SK-N-SH (cell line): ENCODE results near the gene GALNT14. TPM values are rescaled to one million over a fixed set of nuclear protein-coding genes. Genes with fewer than 3 reads are reported as not detected.

Experiments
- CTCF ChIA-PET: fragments of 300-600, 350-600 bp; formaldehyde crosslinking; extraction: SDS; loops from one replicate; lab custom pipeline; 2021; lab: Yijun Ruan, JAX
- POLR2A ChIA-PET: fragments of 350-600 bp; sonication (Branson Sonifier 250); formaldehyde crosslinking; extraction: SDS; loops from one replicate; lab custom pipeline; 2020; ENCODE audit warnings: antibody characterized with exemption, inconsistent platforms; lab: Yijun Ruan, JAX
- DNase-seq: peaks from one replicate; pipeline ENCODE4 v3.0.0; 2012
- H2AFZ ChIP-seq: fragments of 200-600 bp; sonication (generic); 2 replicates; pipeline ENCODE4 v1.8.1; 2016; ENCODE audit warnings: antibody characterized with exemption, mild to moderate bottlenecking, low read depth
- H3F3A ChIP-seq: fragments of 200-600 bp; sonication (generic); replicated peaks from 2 replicates; pipeline ENCODE3; 2016; ENCODE audit warnings: antibody characterized with exemption, mild to moderate bottlenecking; ENCODE audit not compliant: insufficient read depth
- H3K27ac ChIP-seq, 2 experiments: fragments of 200-500 bp in 1 of 2; fragments of 200-600 bp in 1 of 2; sonication (Bioruptor generic) in 1 of 2; sonication (generic), shearing (Covaris generic) in 1 of 2; 2 replicates each; pipeline versions ENCODE4 v1.5.1 to v1.6.1; 2014 to 2016; ENCODE audit warnings: low read depth in 2 of 2, inconsistent platforms in 1 of 2, low read length in 1 of 2, mild to moderate bottlenecking in 1 of 2, mixed read lengths in 1 of 2
- H3K27me3 ChIP-seq: fragments of 200-600 bp; sonication (generic), shearing (Covaris generic); 2 replicates; pipeline ENCODE4 v1.6.1; 2016; ENCODE audit warnings: mixed run types; ENCODE audit not compliant: insufficient read depth
- H3K36me3 ChIP-seq, 2 experiments: fragments of 200-500 bp in 1 of 2; fragments of 200-600 bp in 1 of 2; sonication (Bioruptor generic) in 1 of 2; sonication (generic) in 1 of 2; replicated peaks in 1 of 2; 2 replicates each; pipeline versions ENCODE3 to v1.5.1; 2014 to 2016; ENCODE audit warnings: low read length in 1 of 2, mild to moderate bottlenecking in 1 of 2; ENCODE audit not compliant: insufficient read depth in 2 of 2, control insufficient read depth in 1 of 2
- H3K4me1 ChIP-seq, 2 experiments: fragments of 200-500 bp in 1 of 2; fragments of 200-600 bp in 1 of 2; sonication (Bioruptor generic) in 1 of 2; sonication (generic), shearing (Covaris generic) in 1 of 2; 2 replicates each; pipeline versions ENCODE4 v1.5.1 to v1.6.1; 2014 to 2016; ENCODE audit warnings: low read depth in 1 of 2, low read length in 1 of 2, mixed run types in 1 of 2; ENCODE audit not compliant: insufficient read depth in 2 of 2, control insufficient read depth in 1 of 2
- H3K4me2 ChIP-seq: fragments of 200-600 bp; sonication (generic), shearing (Covaris generic); 2 replicates; pipeline ENCODE4 v1.6.1; 2017; ENCODE audit warnings: mixed run types
- H3K4me3 ChIP-seq, 2 experiments: fragments of 200-500 bp in 1 of 2; fragments of 200-600 bp in 1 of 2; sonication (Bioruptor generic) in 1 of 2; sonication (generic), shearing (Covaris generic) in 1 of 2; 2 replicates each; pipeline versions ENCODE4 v1.5.1 to v1.8.1; 2014 to 2016; ENCODE audit warnings: low read depth in 2 of 2, inconsistent platforms in 1 of 2, low read length in 1 of 2, mild to moderate bottlenecking in 1 of 2, mixed read lengths in 1 of 2, moderate library complexity in 1 of 2
- H3K79me2 ChIP-seq: fragments of 200-600 bp; sonication (generic); 2 replicates; pipeline ENCODE4 v1.8.1; 2017; ENCODE audit warnings: mild to moderate bottlenecking; ENCODE audit not compliant: insufficient read depth
- H3K9ac ChIP-seq: fragments of 200-600 bp; sonication (generic); 2 replicates; pipeline ENCODE4 v1.6.1; 2017; ENCODE audit warnings: mixed run types
- H3K9me2 ChIP-seq: fragments of 200-600 bp; sonication (generic); 2 replicates; pipeline ENCODE4 v1.6.1; 2017; ENCODE audit warnings: mixed run types
- H3K9me3 ChIP-seq: fragments of 200-600 bp; sonication (generic); 2 replicates; pipeline ENCODE4 v1.6.1; 2017; ENCODE audit warnings: mixed run types, mild to moderate bottlenecking, moderate library complexity
- H4K20me1 ChIP-seq: fragments of 200-600 bp; sonication (generic); 2 replicates; pipeline ENCODE4 v1.6.1; 2017; ENCODE audit warnings: mild to moderate bottlenecking, mixed run types; ENCODE audit not compliant: insufficient read depth
- CTCF ChIP-seq: fragments of 200-600 bp; sonication (generic); IDR thresholded peaks from 2 replicates; pipeline ENCODE4 v1.6.1; 2017; ENCODE audit warnings: antibody characterized with exemption, mild to moderate bottlenecking, moderate library complexity
- EZH2phosphoT487 ChIP-seq: fragments of 200-600 bp; sonication (generic); IDR thresholded peaks from 2 replicates; pipeline ENCODE4 v1.6.1; 2017; ENCODE audit warnings: low read depth, mixed run types, mild to moderate bottlenecking, antibody characterized with exemption, moderate library complexity, borderline replicate concordance
- FOSL2 ChIP-seq: IDR thresholded peaks from 2 replicates; pipeline ENCODE4 v1.4.0; 2012; ENCODE audit warnings: low read depth, mild to moderate bottlenecking, moderate library complexity, borderline replicate concordance
- FOXJ3 ChIP-seq: sonication (generic); formaldehyde crosslinking; IDR thresholded peaks from 2 replicates; pipeline ENCODE4 v1.5.1; 2020; ENCODE audit warnings: mild to moderate bottlenecking, missing genetic modification reagents
- FOXM1 ChIP-seq: IDR thresholded peaks from 2 replicates; pipeline ENCODE4 v1.4.0; 2012; ENCODE audit warnings: low read depth, mild to moderate bottlenecking
- GATA2 ChIP-seq: sonication (generic); formaldehyde crosslinking; IDR thresholded peaks from 2 replicates; pipeline ENCODE4 v1.5.0; 2020; ENCODE audit warnings: mild to moderate bottlenecking, missing genetic modification reagents
- MEF2A ChIP-seq: IDR thresholded peaks from 2 replicates; pipeline ENCODE4 v1.4.0; 2012; ENCODE audit warnings: low read depth, borderline replicate concordance
- MXI1 ChIP-seq: IDR thresholded peaks from 2 replicates; pipeline ENCODE4 v1.6.1; 2012; ENCODE audit warnings: mild to moderate bottlenecking, low read depth, low read length, improper control_type of control experiment
- NFIC ChIP-seq: IDR thresholded peaks from 2 replicates; pipeline ENCODE4 v1.4.0; 2012; ENCODE audit warnings: borderline replicate concordance
- POLR2AphosphoS5 ChIP-seq: IDR thresholded peaks from 2 replicates; pipeline ENCODE4 v1.6.1; 2012; ENCODE audit warnings: low read depth, low read length
- REST ChIP-seq: IDR thresholded peaks from 2 replicates; pipeline ENCODE4 v1.6.1; 2012; ENCODE audit warnings: mild to moderate bottlenecking, low read depth, low read length, moderate library complexity
- RFX5 ChIP-seq: IDR thresholded peaks from 2 replicates; pipeline ENCODE4 v1.6.1; 2012; ENCODE audit warnings: mild to moderate bottlenecking, improper control_type of control experiment, low read length
- SIN3A ChIP-seq: IDR thresholded peaks from 2 replicates; pipeline ENCODE4 v1.6.1; 2012; ENCODE audit warnings: low read depth, mild to moderate bottlenecking, low read length, moderate library complexity, borderline replicate concordance
- SMC3 ChIP-seq: IDR thresholded peaks from 2 replicates; pipeline ENCODE4 v1.6.1; 2012; ENCODE audit warnings: low read depth, low read length, improper control_type of control experiment
- TCF12 ChIP-seq: IDR thresholded peaks from 2 replicates; pipeline ENCODE4 v1.4.0; 2012
- TEAD4 ChIP-seq: IDR thresholded peaks from 2 replicates; pipeline ENCODE4 v1.4.0; 2012; ENCODE audit warnings: mild to moderate bottlenecking, borderline replicate concordance; ENCODE audit not compliant: insufficient read depth
- YY1 ChIP-seq: IDR thresholded peaks from 2 replicates; pipeline ENCODE4 v1.4.0; 2012; ENCODE audit warnings: low read depth, mild to moderate bottlenecking
- WGBS: methylation state at CpG from one replicate; pipeline ENCODE4 v1.1.6; 2017; ENCODE audit warnings: low lambda C conversion rate; 5-methylcytosine and 5-hydroxymethylcytosine counted together
- polyA plus RNA-seq, 3 experiments: library from polyadenylated mRNA; depleted of rRNA; stranded (reverse); fragments of >200 nt; gene quantifications; 2 replicates each; pipeline ENCODE4 v1.2.3, GENCODE V29; 2012
- TF ChIP-seq, protein P1 (sequence below): fragments of 150-350 bp; IDR thresholded peaks from 2 replicates; pipeline ENCODE4 v1.6.1; 2016; ENCODE audit warnings: mild to moderate bottlenecking, low read depth, low read length
- TF ChIP-seq, protein P2 (sequence below): IDR thresholded peaks from 2 replicates; pipeline ENCODE4; 2012
- TF ChIP-seq, protein P3 (sequence below): IDR thresholded peaks from 2 replicates; pipeline ENCODE4 v1.4.0; 2012; ENCODE audit warnings: low read depth, borderline replicate concordance

The GALNT14 gene
- polyA plus RNA-seq, 1 of the 3 experiments (the other 2 are of a cell fraction), result 1.6 TPM

DNA sequence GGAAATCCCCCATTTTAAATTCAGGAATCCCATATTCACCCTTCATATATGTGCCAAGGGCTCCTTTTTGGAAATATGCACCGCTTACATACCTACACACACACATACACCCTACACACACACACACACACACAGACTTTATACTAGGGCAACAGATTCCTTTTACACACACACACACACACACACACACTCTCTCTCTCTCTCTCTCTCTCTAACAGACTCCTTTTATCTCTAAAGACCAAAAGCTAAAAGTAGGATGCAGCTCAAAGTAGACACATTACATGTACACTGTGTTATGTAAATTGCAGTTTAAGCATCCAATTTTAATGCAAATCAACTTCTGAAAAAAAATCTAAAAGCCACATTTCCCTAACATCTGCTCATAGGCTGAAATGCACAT, 200.0 kb downstream of the GALNT14 start:
- H3K4me2 ChIP-seq, result no peak overlapping the region
- H3K27me3 ChIP-seq, result no peaks in the 10 kb centered on the region
- H3K9me3 ChIP-seq, result no peaks in the 10 kb centered on the region
- no peak overlapping the region for H3K27ac ChIP-seq
- H4K20me1 ChIP-seq, result no peaks in the 10 kb centered on the region
- H3K4me1 ChIP-seq, result peaks cover 0 to 11% of the 10 kb centered on the region in 2 experiments; a peak in 1 of 4 replicates
- POLR2A ChIA-PET, result no interaction called here
- H3K9me2 ChIP-seq, result no peaks in the 10 kb centered on the region
- no peak for TF ChIP-seq SMC3
- no peak for TF ChIP-seq REST
- TF ChIP-seq RFX5, result no peak
- TF ChIP-seq, protein P1, sequence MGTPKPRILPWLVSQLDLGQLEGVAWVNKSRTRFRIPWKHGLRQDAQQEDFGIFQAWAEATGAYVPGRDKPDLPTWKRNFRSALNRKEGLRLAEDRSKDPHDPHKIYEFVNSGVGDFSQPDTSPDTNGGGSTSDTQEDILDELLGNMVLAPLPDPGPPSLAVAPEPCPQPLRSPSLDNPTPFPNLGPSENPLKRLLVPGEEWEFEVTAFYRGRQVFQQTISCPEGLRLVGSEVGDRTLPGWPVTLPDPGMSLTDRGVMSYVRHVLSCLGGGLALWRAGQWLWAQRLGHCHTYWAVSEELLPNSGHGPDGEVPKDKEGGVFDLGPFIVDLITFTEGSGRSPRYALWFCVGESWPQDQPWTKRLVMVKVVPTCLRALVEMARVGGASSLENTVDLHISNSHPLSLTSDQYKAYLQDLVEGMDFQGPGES, result no peak
- TF ChIP-seq FOXJ3 (CRISPR knock-in tag), result no peak
- no peak for TF ChIP-seq GATA2
- TF ChIP-seq, protein P2, sequence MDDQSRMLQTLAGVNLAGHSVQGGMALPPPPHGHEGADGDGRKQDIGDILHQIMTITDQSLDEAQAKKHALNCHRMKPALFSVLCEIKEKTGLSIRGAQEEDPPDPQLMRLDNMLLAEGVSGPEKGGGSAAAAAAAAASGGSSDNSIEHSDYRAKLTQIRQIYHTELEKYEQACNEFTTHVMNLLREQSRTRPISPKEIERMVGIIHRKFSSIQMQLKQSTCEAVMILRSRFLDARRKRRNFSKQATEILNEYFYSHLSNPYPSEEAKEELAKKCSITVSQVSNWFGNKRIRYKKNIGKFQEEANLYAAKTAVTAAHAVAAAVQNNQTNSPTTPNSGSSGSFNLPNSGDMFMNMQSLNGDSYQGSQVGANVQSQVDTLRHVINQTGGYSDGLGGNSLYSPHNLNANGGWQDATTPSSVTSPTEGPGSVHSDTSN, result no peak
- no peak for TF ChIP-seq FOSL2
- TF ChIP-seq EZH2phosphoT487, result no peak
- TF ChIP-seq MXI1, result no peak
- no peak for TF ChIP-seq MEF2A
- no peak for TF ChIP-seq YY1
- no peak for TF ChIP-seq TEAD4
- no peak for TF ChIP-seq CTCF
- TF ChIP-seq FOXM1, result no peak
- no peak for TF ChIP-seq POLR2AphosphoS5
- TF ChIP-seq, protein P3, sequence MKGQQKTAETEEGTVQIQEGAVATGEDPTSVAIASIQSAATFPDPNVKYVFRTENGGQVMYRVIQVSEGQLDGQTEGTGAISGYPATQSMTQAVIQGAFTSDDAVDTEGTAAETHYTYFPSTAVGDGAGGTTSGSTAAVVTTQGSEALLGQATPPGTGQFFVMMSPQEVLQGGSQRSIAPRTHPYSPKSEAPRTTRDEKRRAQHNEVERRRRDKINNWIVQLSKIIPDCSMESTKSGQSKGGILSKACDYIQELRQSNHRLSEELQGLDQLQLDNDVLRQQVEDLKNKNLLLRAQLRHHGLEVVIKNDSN, result no peak
- TF ChIP-seq NFIC, result no peak
- no peak for TF ChIP-seq SIN3A
- no peak for TF ChIP-seq TCF12
- no peak for DNase-seq
- H3K9ac ChIP-seq, result no peak overlapping the region
- H3F3A ChIP-seq, result no peaks in the 10 kb centered on the region
- H3K36me3 ChIP-seq, result no peaks in the 10 kb centered on the region
- CTCF ChIA-PET, result no interaction called here
- WGBS, result 37% methylated on average over 1 of the region's 1 CpG
- H3K4me3 ChIP-seq, result no peak overlapping the region
- no peaks in the 10 kb centered on the region for H3K79me2 ChIP-seq
- H2AFZ ChIP-seq, result no peak overlapping the region
